ENCODE results near the gene LHX6.

LHX6 gene

GRCh38 chr9:122234022-122234748 lies 5.4 kb upstream of the LHX6 start:
- DNase-seq: no peak

GRCh38 chr9:122232796-122233306 lies 4.1 kb upstream of the LHX6 start:
- no peak for DNase-seq

DNA sequence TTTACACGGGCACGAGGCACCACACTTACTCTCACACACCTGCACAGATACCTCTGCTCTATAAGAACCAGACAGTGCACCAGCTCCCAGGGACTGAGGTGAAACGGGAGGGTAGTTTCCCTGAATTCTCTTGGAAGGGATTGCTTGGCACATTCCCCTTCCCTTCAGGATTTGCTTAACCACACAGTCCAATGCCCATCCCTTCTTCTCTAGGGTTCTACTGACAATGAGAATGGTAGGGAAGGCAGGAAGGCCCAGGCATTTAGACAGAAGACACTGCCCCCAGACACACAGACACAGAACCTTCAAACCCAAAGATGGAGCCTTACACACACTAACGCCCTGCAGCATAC lies 704 bp upstream of the LHX6 start:
- no peak for DNase-seq

- no peak for DNase-seq
Observed at GRCh38 chr9:122228191-122228567, 578 bp downstream of the LHX6 start.

DNA sequence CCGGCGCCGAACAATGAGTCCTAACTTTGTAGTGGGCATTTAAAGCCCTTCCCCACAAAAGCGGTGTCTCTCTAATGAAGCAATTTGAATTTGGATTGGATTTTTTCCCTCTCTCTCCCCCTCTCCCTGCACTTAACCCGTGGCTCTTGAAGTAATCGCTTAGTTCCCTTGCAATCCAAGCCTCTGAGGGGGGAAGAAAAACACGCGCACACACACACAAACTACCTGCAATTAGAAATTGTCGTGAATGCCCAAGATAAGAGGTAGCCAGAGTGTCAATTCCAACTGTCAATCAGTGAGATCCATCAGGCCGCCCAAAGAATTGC lies 1.2 kb downstream of the LHX6 start:
- no peak for DNase-seq

DNA sequence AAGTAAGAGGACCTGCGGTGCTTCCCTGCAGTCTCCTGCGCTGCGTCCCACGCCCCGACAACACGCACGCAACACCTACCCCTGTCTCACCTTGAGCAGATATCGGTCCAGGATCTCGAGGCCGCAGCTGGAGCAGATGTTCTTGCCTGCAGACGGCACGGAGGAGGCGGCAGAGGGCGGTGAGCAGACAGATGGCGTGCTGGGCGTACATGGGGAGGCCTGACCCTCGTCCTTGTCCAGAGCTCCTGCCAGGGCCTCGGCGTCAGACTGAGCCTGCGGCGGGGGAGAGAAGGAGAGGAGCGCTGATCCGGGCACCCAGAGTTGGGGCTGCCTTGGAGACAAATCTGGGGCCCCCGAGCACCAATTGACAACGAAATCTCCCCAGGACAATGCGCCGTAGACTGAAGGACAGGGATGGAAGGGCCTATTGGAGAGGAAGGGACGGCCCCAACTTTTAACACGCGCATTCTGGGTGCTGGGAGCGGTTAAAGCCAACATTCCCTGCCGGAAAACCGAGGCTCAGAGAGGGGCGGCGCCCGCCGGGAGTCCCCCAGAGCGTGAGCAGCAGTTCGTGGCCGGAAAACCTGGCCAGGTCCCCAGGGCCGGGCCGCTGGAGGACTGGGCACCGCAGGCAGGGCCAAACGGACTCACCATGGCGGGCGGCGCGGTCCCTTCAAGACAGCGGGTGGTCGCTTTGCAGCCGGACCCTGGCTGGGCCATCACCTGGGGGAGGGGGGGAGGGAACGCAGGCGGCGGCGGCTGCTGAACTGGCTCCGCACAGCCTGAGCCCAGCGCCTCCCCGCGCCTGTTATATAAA lies 1.8 kb downstream of the LHX6 start:
- DNase-seq: no peak

- no peak for DNase-seq
Observed at GRCh38 chr9:122226142-122226757, 2.5 kb downstream of the LHX6 start.

GRCh38 chr9:122225312-122226141 lies 3.2 kb downstream of the LHX6 start:
- no peak for DNase-seq

GRCh38 chr9:122223435-122223834 lies 5.3 kb downstream of the LHX6 start:
- DNase-seq: no peak

DNA sequence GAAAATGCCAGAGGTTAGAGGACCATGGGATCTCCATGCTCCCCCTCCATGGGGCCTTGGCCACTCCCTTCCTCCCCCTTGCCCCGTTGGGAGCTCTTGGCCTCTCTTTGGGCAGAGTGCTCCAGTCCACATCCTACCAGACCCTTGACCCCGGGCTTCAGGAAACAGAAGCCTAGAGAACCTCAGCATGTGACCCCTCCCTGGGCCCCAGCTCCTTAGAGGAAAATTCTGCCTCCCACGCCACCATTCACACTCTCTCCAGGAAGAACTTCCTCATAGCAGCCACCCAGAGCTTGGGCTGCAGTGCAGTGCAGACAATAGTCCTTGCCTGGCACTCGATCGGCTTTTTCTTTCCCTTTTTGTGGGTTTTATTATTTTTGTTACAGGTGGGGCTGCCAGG lies 6.0 kb downstream of the LHX6 start:
- DNase-seq: no peak

- no peak for DNase-seq
Observed at GRCh38 chr9:122221183-122221811, 7.5 kb downstream of the LHX6 start.

GRCh38 chr9:122220673-122221182 lies 8.0 kb downstream of the LHX6 start:
- DNase-seq: no peak

DNA sequence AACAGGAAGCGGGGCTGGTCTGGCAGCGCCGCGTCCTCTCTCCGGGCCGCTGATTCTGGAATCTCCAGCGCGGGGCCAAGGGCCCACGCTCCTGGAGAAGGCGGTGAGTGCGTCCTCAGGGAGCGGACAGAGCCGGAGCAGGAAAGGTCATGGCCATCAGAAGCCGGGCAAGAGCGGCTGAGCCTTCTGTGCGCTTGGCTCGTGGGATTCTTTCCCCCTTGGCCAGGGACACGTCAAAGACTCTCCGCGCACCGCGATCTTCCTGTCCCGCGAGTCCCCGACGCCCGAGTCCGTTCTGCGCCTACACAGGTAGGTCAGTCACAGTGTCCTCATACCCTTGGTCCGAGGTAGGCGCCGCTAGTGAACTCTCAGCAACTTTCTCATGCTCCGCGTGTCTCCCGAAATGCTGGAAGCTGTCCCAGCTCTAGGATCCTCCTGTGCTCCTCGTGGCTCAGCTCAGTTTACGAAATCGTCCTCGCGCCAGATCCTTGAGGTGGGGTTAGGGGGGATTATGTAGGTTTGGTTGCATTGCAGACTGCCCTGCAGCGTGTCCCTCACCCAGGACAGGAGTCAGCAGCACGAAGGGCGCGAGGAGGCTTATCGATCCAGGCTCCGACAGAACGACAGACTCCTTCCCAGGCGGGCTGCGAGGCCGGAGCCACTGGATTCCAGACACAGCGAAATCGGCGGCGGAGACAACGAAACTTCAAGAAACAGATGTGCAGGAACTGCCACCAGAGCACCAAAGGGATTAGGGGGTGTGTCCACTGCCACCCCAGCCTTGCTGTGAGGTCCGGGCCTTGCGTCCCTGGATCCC lies 8.7 kb downstream of the LHX6 start:
- no peak for DNase-seq

- DNase-seq: no peak
Observed at GRCh38 chr9:122218935-122219855, 9.6 kb downstream of the LHX6 start.

GRCh38 chr9:122218071-122218934 lies 10.5 kb downstream of the LHX6 start:
- no peak for DNase-seq

DNA sequence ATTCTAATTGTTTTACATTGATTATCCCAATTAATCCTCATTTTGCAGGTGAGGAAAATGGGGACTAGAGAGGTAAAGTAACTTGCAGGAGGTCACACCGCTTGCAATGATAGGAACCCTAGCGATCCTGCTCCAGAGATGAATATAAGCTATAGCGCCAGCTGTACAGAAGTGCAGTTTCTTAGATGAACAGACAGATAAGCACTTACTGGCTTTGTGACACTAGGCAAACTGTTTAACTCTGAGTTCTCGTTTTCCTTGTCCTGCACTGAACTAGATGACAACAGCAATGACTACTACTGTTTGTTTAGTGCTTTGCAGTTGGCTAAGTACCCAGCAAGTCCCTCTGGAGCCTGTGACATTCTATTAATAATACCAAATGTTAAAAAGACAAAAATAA lies 11.1 kb downstream of the LHX6 start:
- DNase-seq: no peak

DNA sequence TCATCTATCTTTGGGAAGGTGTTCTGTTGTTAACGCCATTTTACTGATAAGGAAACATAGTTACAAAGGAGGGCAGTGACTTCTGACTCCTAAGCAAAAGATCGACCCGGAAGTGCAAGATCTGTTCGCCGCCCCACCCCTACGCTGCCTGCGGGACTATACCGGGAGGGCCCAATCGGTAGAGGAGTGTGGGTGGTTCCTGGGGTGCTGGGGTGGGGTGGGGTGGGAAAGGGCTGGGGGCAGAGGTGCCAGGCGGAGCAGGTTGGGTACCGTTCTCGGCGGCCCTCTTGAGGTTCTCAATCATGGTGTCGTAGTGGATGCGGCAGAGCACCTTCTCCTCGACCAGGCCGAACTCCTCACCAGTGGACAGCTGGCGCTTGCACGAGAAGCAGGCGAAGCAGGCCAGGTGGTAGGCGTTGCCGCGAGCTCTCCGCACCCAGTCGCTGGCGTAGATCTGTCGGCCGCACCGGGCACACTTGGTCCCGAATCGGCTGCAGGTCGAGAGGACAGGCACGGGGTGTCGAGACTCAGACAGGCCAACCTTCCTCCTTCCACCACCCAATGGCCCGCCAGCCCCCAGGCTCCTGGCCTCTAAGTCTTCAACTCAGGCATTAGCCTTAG lies 11.8 kb downstream of the LHX6 start:
- no peak for DNase-seq

DNA sequence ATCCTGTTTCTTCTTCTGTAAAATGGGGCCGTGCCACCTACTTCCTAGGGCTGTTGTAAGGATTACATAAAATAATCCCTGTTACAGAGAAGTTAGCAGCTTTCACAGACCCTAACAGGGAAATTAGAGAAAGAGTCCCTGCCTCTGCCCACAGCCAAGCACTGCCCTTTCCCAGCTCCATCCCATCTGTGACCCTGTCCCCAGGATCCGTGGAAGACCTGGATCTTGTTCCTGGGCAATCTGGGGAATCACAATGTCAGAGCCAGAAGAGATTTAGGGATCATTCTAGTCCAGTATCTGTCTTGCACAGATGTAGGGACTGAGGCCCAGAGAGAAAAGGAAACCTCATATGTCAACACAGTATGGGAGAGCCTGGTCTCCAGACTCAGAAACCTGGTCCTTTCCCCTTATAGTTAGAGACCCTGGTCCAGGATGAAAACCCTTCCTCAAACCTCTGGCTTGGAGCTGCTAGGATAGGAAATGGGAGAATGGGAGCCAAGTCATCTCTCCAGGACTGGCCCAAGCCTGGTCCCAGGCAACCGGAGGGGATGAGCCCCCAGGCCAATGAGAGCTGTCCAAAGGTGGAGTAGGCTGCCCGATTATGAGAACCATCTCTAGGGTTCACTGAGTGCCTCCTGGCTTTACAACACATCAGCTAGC lies 12.5 kb downstream of the LHX6 start:
- no peak for DNase-seq
